ENCODE results near the gene UBASH3B.
"Not testable (repeated sequence)": the region's sequence is repeated elsewhere in the genome, so short reads cannot be mapped to it uniquely, and the experiment has no call there.

UBASH3B gene

GRCh38 chr11:122711831-122712381 is 56.4 kb downstream of the UBASH3B start:
- DNase-seq = no peak

- no peak for DNase-seq
These were observed 58.5 kb downstream of the UBASH3B start for GRCh38 chr11:122714004-122714403.

- DNase-seq = no peak
These were observed 59.0 kb downstream of the UBASH3B start for GRCh38 chr11:122714484-122714883.

GRCh38 chr11:122715548-122716440 is 60.3 kb downstream of the UBASH3B start:
- DNase-seq = no peak

DNA sequence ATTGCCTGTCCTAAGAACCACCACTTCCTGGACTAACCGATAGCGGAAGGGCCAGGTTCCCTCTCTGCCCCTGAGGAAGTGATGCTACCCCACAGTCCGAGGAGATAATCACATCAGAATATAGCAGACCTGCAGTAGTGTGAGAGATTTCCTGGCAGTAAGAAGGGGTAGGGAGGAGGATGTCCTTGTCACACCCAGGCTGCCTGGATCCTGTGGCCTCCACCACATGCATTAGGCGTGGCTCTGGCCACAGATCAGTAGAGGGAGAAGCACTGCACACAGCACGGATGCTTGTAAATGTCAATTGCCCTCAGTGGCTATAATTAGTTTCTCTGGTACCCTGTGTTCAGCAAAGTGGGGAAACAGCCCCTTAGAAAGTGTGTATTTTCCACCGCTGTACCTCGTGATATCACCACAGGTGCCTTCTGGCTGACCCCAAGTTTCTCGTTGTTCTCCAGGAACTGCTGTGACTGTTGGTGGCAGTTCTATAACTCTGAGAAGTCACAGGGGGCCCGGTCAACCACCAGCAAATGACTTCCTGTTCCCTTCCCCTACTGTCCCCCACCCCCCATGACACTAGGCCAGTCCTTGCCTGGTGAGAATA is 61.8 kb downstream of the UBASH3B start:
- DNase-seq = no peak

- no peak for DNase-seq
These were observed 64.8 kb downstream of the UBASH3B start for GRCh38 chr11:122720107-122720881.

DNA sequence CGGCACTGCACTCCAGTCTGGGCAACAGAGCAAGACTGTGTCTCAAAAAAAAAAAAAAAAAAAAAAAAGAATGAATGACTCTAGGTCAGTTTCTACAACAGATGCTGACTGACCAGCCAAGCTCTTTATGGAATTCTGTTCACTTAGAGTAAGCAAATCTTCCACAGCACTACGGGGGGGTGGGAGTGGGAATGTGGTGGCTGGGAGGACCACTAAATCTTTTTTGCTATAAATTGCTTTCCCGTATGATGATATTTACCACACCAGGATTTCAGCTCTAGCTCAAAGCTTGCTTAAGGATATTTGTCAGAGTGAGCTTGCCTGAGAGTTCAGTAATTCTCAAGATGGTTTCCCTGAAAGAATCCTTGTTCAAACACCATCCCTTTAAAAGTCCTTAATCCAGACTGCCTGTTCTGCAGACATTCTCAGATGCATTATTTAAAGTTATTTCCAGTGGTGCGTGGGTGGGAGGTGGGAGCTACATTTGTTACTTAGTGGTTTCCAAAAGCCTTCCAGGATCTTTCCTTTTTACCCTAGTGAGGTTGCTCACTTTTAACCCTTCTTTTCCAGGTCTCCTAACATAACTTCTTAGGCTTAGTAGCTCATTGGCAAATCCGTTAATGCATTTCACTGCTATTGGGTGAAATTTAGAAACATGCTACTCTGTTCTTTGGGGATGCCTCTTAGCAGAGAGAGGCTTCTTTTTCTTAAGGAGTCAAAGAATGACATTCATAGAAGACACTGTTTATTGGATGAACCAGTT is 65.9 kb downstream of the UBASH3B start:
- DNase-seq = no peak

DNA sequence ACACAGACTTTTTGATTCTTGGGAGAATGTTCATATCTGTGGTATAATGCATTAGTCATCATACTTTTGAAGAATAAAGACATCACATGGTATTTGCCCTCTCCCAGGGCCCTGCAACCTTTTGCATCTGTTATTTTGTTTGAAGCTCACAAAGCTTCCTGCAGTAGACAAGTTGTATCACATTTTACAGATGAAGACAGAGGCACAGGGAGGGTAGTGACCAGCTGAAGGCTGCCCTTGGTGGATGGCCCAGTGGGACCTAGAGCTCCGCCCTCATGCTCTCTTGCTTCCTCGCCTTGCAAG is 66.4 kb downstream of the UBASH3B start:
- DNase-seq = no peak

GRCh38 chr11:122723106-122723505 is 67.6 kb downstream of the UBASH3B start:
- DNase-seq = no peak

GRCh38 chr11:122723576-122723975 is 68.1 kb downstream of the UBASH3B start:
- no peak for DNase-seq

GRCh38 chr11:122724520-122724919 is 69.0 kb downstream of the UBASH3B start:
- DNase-seq = no peak

DNA sequence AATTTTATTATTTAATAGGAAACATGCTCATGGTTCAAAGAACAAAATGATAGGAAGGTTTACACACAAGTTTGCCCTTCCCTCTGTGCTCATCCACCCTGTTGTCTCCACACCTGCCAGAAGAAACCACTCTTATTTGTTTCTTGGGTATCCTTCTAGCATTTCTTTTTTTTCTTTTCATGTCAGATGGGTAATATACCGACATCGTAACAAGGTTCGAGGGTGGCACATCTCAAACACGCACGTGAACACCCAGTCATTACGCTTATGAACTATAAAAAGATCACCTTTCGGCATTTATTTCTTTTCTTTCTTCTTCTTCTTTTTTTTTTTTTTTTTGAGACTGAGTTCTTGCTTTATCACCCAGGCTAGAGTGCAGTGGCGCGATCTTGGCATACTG is 70.5 kb downstream of the UBASH3B start:
- no peak for DNase-seq

GRCh38 chr11:122727101-122727929 is 71.8 kb downstream of the UBASH3B start:
- no peak for DNase-seq

GRCh38 chr11:122728561-122728960 is 73.0 kb downstream of the UBASH3B start:
- no peak for DNase-seq

- no peak for DNase-seq
These were observed 73.6 kb downstream of the UBASH3B start for GRCh38 chr11:122729139-122729538.

DNA sequence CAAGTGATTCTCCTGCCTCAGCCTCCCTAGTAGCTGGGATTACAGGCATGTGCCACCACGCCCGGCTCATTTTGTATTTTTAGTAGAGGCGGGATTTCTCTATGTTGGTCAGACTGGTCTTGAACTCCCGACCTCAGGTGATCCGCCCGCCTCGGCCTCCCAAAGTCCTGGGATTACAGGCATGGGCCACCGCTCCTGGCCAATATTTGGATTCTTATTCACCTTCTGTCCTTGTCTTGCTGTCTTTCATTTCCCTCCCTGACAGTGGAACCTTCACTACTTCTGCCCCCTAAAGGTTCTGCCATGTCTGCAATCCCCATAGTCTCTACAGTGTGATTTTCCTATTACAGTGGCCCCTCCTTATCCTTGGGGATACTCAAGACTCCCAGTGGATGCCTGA is 75.2 kb downstream of the UBASH3B start:
- not testable (repeated sequence) for DNase-seq

DNA sequence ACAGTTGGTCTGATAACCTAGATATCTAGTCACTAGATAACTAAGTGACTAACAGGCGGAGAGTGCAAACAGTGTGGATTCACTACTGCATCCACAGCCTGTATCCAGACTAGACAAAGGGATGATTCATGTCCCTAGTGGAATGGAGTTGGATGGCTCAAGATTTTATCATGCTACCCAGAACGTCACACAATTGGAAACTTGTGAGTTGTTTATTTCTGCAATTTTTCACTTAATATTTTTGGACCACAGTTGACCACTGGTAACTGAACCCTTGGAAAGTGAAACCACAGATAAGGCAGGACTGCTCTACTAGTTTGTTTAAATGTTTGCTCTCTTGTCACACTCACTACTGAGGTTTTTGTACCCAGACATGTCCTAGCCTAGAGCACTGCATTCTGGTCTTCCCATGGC is 76.0 kb downstream of the UBASH3B start:
- DNase-seq = no peak

GRCh38 chr11:122732342-122733315 is 77.1 kb downstream of the UBASH3B start:
- no peak for DNase-seq

DNA sequence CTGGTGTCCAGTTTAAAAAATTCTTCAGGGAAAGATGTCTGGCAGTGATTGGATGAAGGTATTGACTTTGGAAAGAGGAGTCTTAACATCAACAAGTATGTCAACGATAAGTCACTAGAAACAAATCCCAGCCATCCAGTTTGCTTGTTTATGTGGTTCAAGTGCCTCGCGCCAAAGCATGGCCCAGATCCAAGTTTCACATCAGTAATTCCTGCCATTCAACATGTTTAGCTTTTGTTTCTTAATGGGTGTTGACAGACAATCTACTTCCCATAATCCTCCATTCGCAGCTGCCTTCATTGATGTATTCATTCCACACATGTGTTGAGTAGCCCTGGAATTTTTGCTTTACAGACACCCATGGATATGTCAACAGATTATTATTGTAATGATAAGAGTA is 77.8 kb downstream of the UBASH3B start:
- DNase-seq = no peak

- no peak for DNase-seq
These were observed 79.5 kb downstream of the UBASH3B start for GRCh38 chr11:122734848-122735496.
